Thyroid gland (tissue), 4 donors: ENCODE results near the gene ELFN1.

ENCODE experiments used
- POLR2A ChIP-seq, 2 donors: fragments of 450-650 bp; IDR thresholded peaks; one replicate each; pipeline ENCODE4 v1.6.1; 2017; ENCODE audit warnings: antibody characterized with exemption in 2 of 2, mild to moderate bottlenecking in 2 of 2, moderate library complexity in 1 of 2
- TF ChIP-seq, protein P1 (sequence below), 6 experiments: fragments of 200-600 bp in 3 of 6; fragments of 450-650 bp in 3 of 6; sonication (generic) in 3 of 6; IDR thresholded peaks; one replicate each; pipeline ENCODE4 v1.5.1; 2016 to 2019; ENCODE audit warnings: antibody characterized with exemption in 6 of 6, mild to moderate bottlenecking in 2 of 6, inconsistent platforms in 1 of 6, moderate library complexity in 1 of 6

GRCh38 chr7:1653500-1653899 lies 16.6 kb upstream of the ELFN1 start:
- TF ChIP-seq, protein P1, sequence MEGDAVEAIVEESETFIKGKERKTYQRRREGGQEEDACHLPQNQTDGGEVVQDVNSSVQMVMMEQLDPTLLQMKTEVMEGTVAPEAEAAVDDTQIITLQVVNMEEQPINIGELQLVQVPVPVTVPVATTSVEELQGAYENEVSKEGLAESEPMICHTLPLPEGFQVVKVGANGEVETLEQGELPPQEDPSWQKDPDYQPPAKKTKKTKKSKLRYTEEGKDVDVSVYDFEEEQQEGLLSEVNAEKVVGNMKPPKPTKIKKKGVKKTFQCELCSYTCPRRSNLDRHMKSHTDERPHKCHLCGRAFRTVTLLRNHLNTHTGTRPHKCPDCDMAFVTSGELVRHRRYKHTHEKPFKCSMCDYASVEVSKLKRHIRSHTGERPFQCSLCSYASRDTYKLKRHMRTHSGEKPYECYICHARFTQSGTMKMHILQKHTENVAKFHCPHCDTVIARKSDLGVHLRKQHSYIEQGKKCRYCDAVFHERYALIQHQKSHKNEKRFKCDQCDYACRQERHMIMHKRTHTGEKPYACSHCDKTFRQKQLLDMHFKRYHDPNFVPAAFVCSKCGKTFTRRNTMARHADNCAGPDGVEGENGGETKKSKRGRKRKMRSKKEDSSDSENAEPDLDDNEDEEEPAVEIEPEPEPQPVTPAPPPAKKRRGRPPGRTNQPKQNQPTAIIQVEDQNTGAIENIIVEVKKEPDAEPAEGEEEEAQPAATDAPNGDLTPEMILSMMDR (IDR thresholded peaks at IDR 0.05) = no peak
- TF ChIP-seq POLR2A (IDR thresholded peaks at IDR 0.05) = no peak
